GM23338 (cell line): ENCODE results near the gene CCL18. TPM values are rescaled to one million over a fixed set of nuclear protein-coding genes. Genes with fewer than 3 reads are reported as not detected.

Experiments
- ATAC-seq: fragments of 200-7000 bp; cut with Tn5 transposase; 3 replicates; pipeline ENCODE4 v1.9.1; 2020
- DNase-seq: peaks from one replicate; pipeline ENCODE4 v3.0.0-alpha.2; 2015; ENCODE audit warnings: low spot score
- H2AFZ ChIP-seq: fragments of 200-600 bp; sonication (generic); 2 replicates; pipeline ENCODE4 v1.8.0; 2016; ENCODE audit warnings: antibody characterized with exemption, mild to moderate bottlenecking, moderate library complexity
- H3F3A ChIP-seq: fragments of 200-600 bp; sonication (generic); replicated peaks from 2 replicates; pipeline ENCODE4 v1.8.0; 2017; ENCODE audit warnings: antibody characterized with exemption, mixed run types, low read depth
- H3K27ac ChIP-seq: fragments of 200-600 bp; sonication (generic); 2 replicates; pipeline ENCODE4 v1.6.1; 2016; ENCODE audit warnings: low read depth
- H3K27me3 ChIP-seq: fragments of 200-600 bp; sonication (generic); 2 replicates; pipeline ENCODE4 v1.8.0; 2016; ENCODE audit warnings: mild to moderate bottlenecking, mixed run types, moderate library complexity; ENCODE audit not compliant: insufficient read depth
- H3K36me3 ChIP-seq: fragments of 200-600 bp; sonication (generic); 2 replicates; pipeline ENCODE4 v1.8.0; 2016; ENCODE audit warnings: mild to moderate bottlenecking; ENCODE audit not compliant: insufficient read depth
- H3K4me1 ChIP-seq: fragments of 200-600 bp; sonication (generic); 2 replicates; pipeline ENCODE4 v1.8.0; 2016; ENCODE audit warnings: mild to moderate bottlenecking, moderate library complexity; ENCODE audit not compliant: insufficient read depth
- H3K4me2 ChIP-seq: fragments of 200-600 bp; sonication (generic); 2 replicates; pipeline ENCODE4 v1.7.1; 2017; ENCODE audit warnings: mixed run types
- H3K4me3 ChIP-seq: fragments of 200-600 bp; sonication (generic); 2 replicates; pipeline ENCODE4 v1.6.1; 2016; ENCODE audit warnings: mixed run types
- H3K79me2 ChIP-seq: fragments of 200-600 bp; sonication (generic); replicated peaks from 2 replicates; pipeline ENCODE4 v1.8.0; 2017; ENCODE audit warnings: mild to moderate bottlenecking; ENCODE audit not compliant: insufficient read depth
- H3K9me2 ChIP-seq: fragments of 200-600 bp; sonication (generic); 2 replicates; pipeline ENCODE4 v1.8.0; 2017; ENCODE audit not compliant: insufficient read depth
- H4K20me1 ChIP-seq: fragments of 200-600 bp; sonication (generic); replicated peaks from 2 replicates; pipeline ENCODE4 v1.8.0; 2017; ENCODE audit warnings: mild to moderate bottlenecking; ENCODE audit not compliant: insufficient read depth
- H3K27ac Mint-ChIP-seq: 2 replicates; pipeline ENCODE4 v1.8.0; 2020; ENCODE audit warnings: inconsistent platforms, mild to moderate bottlenecking, moderate library complexity, mixed read lengths
- H3K27me3 Mint-ChIP-seq: 3 replicates; pipeline ENCODE4 v1.8.0; 2022; ENCODE audit warnings: low read depth, mild to moderate bottlenecking, moderate library complexity, mixed read lengths, inconsistent platforms; ENCODE audit not compliant: insufficient read depth, poor library complexity
- H3K36me3 Mint-ChIP-seq: 3 replicates; pipeline ENCODE4 v1.8.0; 2021; ENCODE audit warnings: low read depth, mild to moderate bottlenecking, inconsistent platforms, moderate library complexity, mixed read lengths
- H3K4me1 Mint-ChIP-seq: 3 replicates; pipeline ENCODE4 v1.8.0; 2020; ENCODE audit warnings: mild to moderate bottlenecking, inconsistent platforms, mixed read lengths
- H3K4me3 Mint-ChIP-seq: 3 replicates; pipeline ENCODE4 v1.8.0; 2021; ENCODE audit warnings: moderate library complexity, mild to moderate bottlenecking, inconsistent platforms, mixed read lengths
- H3K9me3 Mint-ChIP-seq: 3 replicates; pipeline ENCODE4 v1.8.0; 2020; ENCODE audit warnings: moderate library complexity, mild to moderate bottlenecking, inconsistent platforms, mixed read lengths
- POLR2AphosphoS5 ChIP-seq: IDR thresholded peaks from 2 replicates; pipeline ENCODE4 v1.6.1; 2016; ENCODE audit warnings: antibody characterized with exemption, low read depth
- polyA plus RNA-seq: library from polyadenylated mRNA; unstranded; fragments of >200 nt; fragmentation: Nextera tagmentation; extraction: Ambion mirVana; gene quantifications from 2 replicates; pipeline ENCODE4 v1.2.1, GENCODE V29; 2016
- total RNA-seq: library from RNA; depleted of rRNA; stranded (reverse); fragments of >200 nt; shearing (Covaris generic); gene quantifications from 2 replicates; pipeline ENCODE4 v1.2.3, GENCODE V29; 2014
- TF ChIP-seq, protein P1 (sequence below): fragments of 250-450 bp; sonication (Bioruptor Pico); IDR thresholded peaks from 2 replicates; pipeline ENCODE4 v1.5.0; 2020; ENCODE audit warnings: mild to moderate bottlenecking, moderate library complexity
- TF ChIP-seq, protein P2 (sequence below), 2 experiments: fragments of 200-600 bp in 1 of 2; sonication (generic) in 1 of 2; conservative IDR thresholded peaks; 2 replicates each; pipeline versions ENCODE4 v1.5.1 to v1.6.1; 2016 to 2017; ENCODE audit warnings: antibody characterized with exemption in 2 of 2, low read depth in 2 of 2, mild to moderate bottlenecking in 2 of 2, moderate library complexity in 1 of 2

CCL18 gene
- total and polyA plus RNA-seq, 2 experiments from 2014 or later = not detected

DNA sequence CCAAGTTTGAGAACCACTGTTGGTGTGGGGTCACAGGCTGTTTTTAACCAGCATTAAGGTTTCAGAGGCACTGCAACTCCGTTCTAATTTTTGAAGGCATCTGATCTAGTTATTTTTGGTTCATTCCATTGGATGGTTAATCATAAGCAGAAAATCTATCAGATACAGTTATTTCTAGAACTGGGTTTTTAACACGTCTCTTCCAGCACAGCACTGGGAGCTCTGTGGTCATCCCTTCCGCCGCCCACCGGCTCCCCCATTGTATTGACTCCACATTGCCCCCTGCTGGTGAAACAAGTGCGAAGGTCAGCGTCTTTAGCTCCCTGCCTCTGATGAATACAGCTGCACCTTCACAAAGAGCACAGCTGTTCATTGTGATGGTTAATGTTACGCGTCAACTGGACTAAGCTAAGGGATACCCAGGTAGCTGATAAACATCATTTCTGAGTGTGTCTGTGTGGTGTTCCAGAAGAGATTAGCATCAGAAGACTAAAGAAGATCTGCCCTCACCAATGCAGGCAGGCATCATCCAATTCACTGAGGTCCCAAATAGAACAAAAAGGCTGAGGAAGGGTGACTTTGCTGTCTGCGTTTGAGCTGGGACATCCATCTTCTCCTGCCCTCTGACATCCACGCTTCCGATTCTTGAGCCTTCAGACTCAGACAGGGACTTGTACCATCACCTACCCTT lies 8.5 kb downstream of the CCL18 start:
- H3K36me3 ChIP-seq = no peaks in the 10 kb centered on the region; the same call in 1 of the 2 replicates
- H3K9me2 ChIP-seq = peaks cover 11% of the 10 kb centered on the region; the same call in 1 of the 2 replicates
- no peaks in the 10 kb centered on the region for H3K27me3 Mint-ChIP-seq
- no peak overlapping the region for H3K4me3 ChIP-seq
- H3K9me3 Mint-ChIP-seq = no peaks in the 10 kb centered on the region
- TF ChIP-seq, protein P1, sequence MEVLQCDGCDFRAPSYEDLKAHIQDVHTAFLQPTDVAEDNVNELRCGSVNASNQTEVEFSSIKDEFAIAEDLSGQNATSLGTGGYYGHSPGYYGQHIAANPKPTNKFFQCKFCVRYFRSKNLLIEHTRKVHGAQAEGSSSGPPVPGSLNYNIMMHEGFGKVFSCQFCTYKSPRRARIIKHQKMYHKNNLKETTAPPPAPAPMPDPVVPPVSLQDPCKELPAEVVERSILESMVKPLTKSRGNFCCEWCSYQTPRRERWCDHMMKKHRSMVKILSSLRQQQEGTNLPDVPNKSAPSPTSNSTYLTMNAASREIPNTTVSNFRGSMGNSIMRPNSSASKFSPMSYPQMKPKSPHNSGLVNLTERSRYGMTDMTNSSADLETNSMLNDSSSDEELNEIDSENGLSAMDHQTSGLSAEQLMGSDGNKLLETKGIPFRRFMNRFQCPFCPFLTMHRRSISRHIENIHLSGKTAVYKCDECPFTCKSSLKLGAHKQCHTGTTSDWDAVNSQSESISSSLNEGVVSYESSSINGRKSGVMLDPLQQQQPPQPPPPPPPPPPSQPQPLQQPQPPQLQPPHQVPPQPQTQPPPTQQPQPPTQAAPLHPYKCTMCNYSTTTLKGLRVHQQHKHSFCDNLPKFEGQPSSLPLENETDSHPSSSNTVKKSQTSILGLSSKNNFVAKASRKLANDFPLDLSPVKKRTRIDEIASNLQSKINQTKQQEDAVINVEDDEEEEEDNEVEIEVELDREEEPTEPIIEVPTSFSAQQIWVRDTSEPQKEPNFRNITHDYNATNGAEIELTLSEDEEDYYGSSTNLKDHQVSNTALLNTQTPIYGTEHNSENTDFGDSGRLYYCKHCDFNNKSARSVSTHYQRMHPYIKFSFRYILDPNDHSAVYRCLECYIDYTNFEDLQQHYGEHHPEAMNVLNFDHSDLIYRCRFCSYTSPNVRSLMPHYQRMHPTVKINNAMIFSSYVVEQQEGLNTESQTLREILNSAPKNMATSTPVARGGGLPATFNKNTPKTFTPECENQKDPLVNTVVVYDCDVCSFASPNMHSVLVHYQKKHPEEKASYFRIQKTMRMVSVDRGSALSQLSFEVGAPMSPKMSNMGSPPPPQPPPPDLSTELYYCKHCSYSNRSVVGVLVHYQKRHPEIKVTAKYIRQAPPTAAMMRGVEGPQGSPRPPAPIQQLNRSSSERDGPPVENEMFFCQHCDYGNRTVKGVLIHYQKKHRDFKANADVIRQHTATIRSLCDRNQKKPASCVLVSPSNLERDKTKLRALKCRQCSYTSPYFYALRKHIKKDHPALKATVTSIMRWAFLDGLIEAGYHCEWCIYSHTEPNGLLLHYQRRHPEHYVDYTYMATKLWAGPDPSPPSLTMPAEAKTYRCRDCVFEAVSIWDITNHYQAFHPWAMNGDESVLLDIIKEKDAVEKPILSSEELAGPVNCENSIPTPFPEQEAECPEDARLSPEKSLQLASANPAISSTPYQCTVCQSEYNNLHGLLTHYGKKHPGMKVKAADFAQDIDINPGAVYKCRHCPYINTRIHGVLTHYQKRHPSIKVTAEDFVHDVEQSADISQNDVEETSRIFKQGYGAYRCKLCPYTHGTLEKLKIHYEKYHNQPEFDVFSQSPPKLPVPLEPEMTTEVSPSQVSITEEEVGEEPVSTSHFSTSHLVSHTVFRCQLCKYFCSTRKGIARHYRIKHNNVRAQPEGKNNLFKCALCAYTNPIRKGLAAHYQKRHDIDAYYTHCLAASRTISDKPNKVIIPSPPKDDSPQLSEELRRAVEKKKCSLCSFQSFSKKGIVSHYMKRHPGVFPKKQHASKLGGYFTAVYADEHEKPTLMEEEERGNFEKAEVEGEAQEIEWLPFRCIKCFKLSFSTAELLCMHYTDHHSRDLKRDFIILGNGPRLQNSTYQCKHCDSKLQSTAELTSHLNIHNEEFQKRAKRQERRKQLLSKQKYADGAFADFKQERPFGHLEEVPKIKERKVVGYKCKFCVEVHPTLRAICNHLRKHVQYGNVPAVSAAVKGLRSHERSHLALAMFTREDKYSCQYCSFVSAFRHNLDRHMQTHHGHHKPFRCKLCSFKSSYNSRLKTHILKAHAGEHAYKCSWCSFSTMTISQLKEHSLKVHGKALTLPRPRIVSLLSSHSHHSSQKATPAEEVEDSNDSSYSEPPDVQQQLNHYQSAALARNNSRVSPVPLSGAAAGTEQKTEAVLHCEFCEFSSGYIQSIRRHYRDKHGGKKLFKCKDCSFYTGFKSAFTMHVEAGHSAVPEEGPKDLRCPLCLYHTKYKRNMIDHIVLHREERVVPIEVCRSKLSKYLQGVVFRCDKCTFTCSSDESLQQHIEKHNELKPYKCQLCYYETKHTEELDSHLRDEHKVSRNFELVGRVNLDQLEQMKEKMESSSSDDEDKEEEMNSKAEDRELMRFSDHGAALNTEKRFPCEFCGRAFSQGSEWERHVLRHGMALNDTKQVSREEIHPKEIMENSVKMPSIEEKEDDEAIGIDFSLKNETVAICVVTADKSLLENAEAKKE (CRISPR knock-in tag) = no peak
- no peak for TF ChIP-seq POLR2AphosphoS5
- TF ChIP-seq, protein P2, sequence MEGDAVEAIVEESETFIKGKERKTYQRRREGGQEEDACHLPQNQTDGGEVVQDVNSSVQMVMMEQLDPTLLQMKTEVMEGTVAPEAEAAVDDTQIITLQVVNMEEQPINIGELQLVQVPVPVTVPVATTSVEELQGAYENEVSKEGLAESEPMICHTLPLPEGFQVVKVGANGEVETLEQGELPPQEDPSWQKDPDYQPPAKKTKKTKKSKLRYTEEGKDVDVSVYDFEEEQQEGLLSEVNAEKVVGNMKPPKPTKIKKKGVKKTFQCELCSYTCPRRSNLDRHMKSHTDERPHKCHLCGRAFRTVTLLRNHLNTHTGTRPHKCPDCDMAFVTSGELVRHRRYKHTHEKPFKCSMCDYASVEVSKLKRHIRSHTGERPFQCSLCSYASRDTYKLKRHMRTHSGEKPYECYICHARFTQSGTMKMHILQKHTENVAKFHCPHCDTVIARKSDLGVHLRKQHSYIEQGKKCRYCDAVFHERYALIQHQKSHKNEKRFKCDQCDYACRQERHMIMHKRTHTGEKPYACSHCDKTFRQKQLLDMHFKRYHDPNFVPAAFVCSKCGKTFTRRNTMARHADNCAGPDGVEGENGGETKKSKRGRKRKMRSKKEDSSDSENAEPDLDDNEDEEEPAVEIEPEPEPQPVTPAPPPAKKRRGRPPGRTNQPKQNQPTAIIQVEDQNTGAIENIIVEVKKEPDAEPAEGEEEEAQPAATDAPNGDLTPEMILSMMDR (conservative IDR thresholded peaks at IDR 0.05; ENCODE audit: low read depth in 2 of 2) = peak; percentile 85 to 88
- no peak overlapping the region for H3K27ac Mint-ChIP-seq
- no peaks in the 10 kb centered on the region for H3K4me1 ChIP-seq
- peak; percentile 90 for DNase-seq
- H3K4me3 Mint-ChIP-seq = no peak overlapping the region
- no peak overlapping the region for H3K4me2 ChIP-seq
- no peak overlapping the region for H3K27ac ChIP-seq
- no peaks in the 10 kb centered on the region for H3F3A ChIP-seq
- no peaks in the 10 kb centered on the region; the same call in 2 of the 3 replicates for H3K36me3 Mint-ChIP-seq
- no peaks in the 10 kb centered on the region for H3K79me2 ChIP-seq
- peak overlapping the region; percentile 64 for H2AFZ ChIP-seq
- no peaks in the 10 kb centered on the region for H3K27me3 ChIP-seq
- H3K4me1 Mint-ChIP-seq = no peaks in the 10 kb centered on the region; the same call in 2 of the 3 replicates
- no peaks in the 10 kb centered on the region for H4K20me1 ChIP-seq
- ATAC-seq = peak; percentile 99
